HAP-1 (cell line): ENCODE results near the gene SSB.
"Not testable (repeated sequence)": the region's sequence is repeated elsewhere in the genome, so short reads cannot be mapped to it uniquely, and the experiment has no call there.

Experiments
- DNase-seq, 2 experiments: peaks; one replicate each; pipeline ENCODE4 v3.0.0-alpha.2; 2016 to 2020; ENCODE audit warnings: low spot score in 2 of 2
- H3K27me3 ChIP-seq: fragments of 250-450 bp; sonication (Bioruptor Pico); 2 replicates; pipeline ENCODE4 v1.5.1; 2020; ENCODE audit warnings: low read depth, mild to moderate bottlenecking, moderate library complexity
- H3K36me3 ChIP-seq: fragments of 250-450 bp; sonication (Bioruptor Pico); replicated peaks from 2 replicates; pipeline ENCODE4 v1.5.1; 2020; ENCODE audit warnings: mild to moderate bottlenecking
- H3K4me1 ChIP-seq: fragments of 250-450 bp; sonication (Bioruptor Pico); 2 replicates; pipeline ENCODE4 v1.5.1; 2020; ENCODE audit warnings: mild to moderate bottlenecking
- H3K4me3 ChIP-seq: fragments of 250-450 bp; sonication (Bioruptor Pico); 2 replicates; pipeline ENCODE4 v1.5.1; 2020; ENCODE audit warnings: mild to moderate bottlenecking, moderate library complexity
- H3K9me3 ChIP-seq: fragments of 250-450 bp; sonication (Bioruptor Pico); 2 replicates; pipeline ENCODE4 v1.5.1; 2020; ENCODE audit warnings: mild to moderate bottlenecking, moderate library complexity
- in situ Hi-C: fragments of 300-500 bp; cut with MboI; formaldehyde crosslinking; loops from 3 replicates; pipeline ENCODE4 v1.14.3; 2020; ENCODE audit warnings: low sequenced_read_pairs, inconsistent platforms, mixed read lengths

The SSB gene

GRCh38 chr2:169828141-169828811, 29.6 kb downstream of the SSB start:
- Histone ChIP-seq H3K9me3 (no peaks in the 10 kb centered on the region), H3K27me3 (no peaks in the 10 kb centered on the region), H3K4me3 (peak overlapping the region; percentile 76), H3K36me3 (peaks cover 6% of the 10 kb centered on the region), H3K4me1 (peaks cover 14% of the 10 kb centered on the region)
- DNase-seq = peak; percentile 77 to 79
- in situ Hi-C loops = loop anchor here (10.0 kb wide), 1 partner anchor 97 kb away; no protein-coding TSS in a partner anchor

- Histone ChIP-seq H3K4me3 (no peak overlapping the region), H3K9me3 (no peaks in the 10 kb centered on the region), H3K4me1 (no peaks in the 10 kb centered on the region; the same call in none of the 2 replicates), H3K27me3 (no peaks in the 10 kb centered on the region), H3K36me3 (peaks cover 6% of the 10 kb centered on the region)
- in situ Hi-C loops = no loop called here
- no peak for DNase-seq
These were observed 35.7 kb downstream of the SSB start for GRCh38 chr2:169834401-169834800.

GRCh38 chr2:169838743-169839489, 40.2 kb downstream of the SSB start:
- Histone ChIP-seq H3K27me3 (no peaks in the 10 kb centered on the region), H3K9me3 (no peaks in the 10 kb centered on the region), H3K4me3 (no peak overlapping the region), H3K4me1 (no peaks in the 10 kb centered on the region; the same call in none of the 2 replicates), H3K36me3 (no peaks in the 10 kb centered on the region; the same call in none of the 2 replicates)
- in situ Hi-C loops = no loop called here
- no peak for DNase-seq

GRCh38 chr2:169839954-169840746, 41.5 kb downstream of the SSB start:
- DNase-seq = no peak
- in situ Hi-C loops = no loop called here
- H3K27me3 ChIP-seq = no peaks in the 10 kb centered on the region
- no peaks in the 10 kb centered on the region; the same call in 1 of the 2 replicates for H3K4me1 ChIP-seq
- H3K9me3 ChIP-seq = no peaks in the 10 kb centered on the region
- H3K36me3 ChIP-seq = no peaks in the 10 kb centered on the region; the same call in none of the 2 replicates
- no peak overlapping the region for H3K4me3 ChIP-seq

- Histone ChIP-seq H3K4me3 (no peak overlapping the region), H3K36me3 (no peaks in the 10 kb centered on the region; the same call in none of the 2 replicates), H3K4me1 (no peaks in the 10 kb centered on the region; the same call in 1 of the 2 replicates), H3K9me3 (no peaks in the 10 kb centered on the region), H3K27me3 (no peaks in the 10 kb centered on the region)
- in situ Hi-C loops = no loop called here
- no peak for DNase-seq
These were observed 42.1 kb downstream of the SSB start for GRCh38 chr2:169840747-169841142.

- DNase-seq, H3K27me3 ChIP-seq, H3K4me1 ChIP-seq, H3K36me3 ChIP-seq, H3K4me3 ChIP-seq, in situ Hi-C loops, H3K9me3 ChIP-seq: not testable (repeated sequence)
These were observed 43.0 kb downstream of the SSB start for GRCh38 chr2:169841625-169842024.

- in situ Hi-C loops = no loop called here
- Histone ChIP-seq H3K36me3 (no peaks in the 10 kb centered on the region; the same call in 1 of the 2 replicates), H3K4me3 (no peak overlapping the region), H3K27me3 (no peaks in the 10 kb centered on the region), H3K9me3 (no peaks in the 10 kb centered on the region), H3K4me1 (peaks cover 3% of the 10 kb centered on the region)
- no peak for DNase-seq
These were observed 46.3 kb downstream of the SSB start for GRCh38 chr2:169845016-169845415.

GRCh38 chr2:169848959-169849693, 50.5 kb downstream of the SSB start:
- H3K4me1 ChIP-seq, H3K4me3 ChIP-seq, H3K27me3 ChIP-seq, H3K36me3 ChIP-seq, in situ Hi-C loops, H3K9me3 ChIP-seq, DNase-seq: not testable (repeated sequence)

- Histone ChIP-seq H3K27me3 (no peaks in the 10 kb centered on the region), H3K4me3 (no peak overlapping the region), H3K36me3 (no peaks in the 10 kb centered on the region; the same call in 1 of the 2 replicates), H3K9me3 (no peaks in the 10 kb centered on the region), H3K4me1 (peaks cover 3% of the 10 kb centered on the region; the same call in 1 of the 2 replicates)
- in situ Hi-C loops = no loop called here
- no peak for DNase-seq
These were observed 51.0 kb downstream of the SSB start for GRCh38 chr2:169849710-169850109.

GRCh38 chr2:169853041-169853668, 54.5 kb downstream of the SSB start:
- in situ Hi-C loops = no loop called here
- no peaks in the 10 kb centered on the region for H3K4me1 ChIP-seq
- no peak overlapping the region for H3K4me3 ChIP-seq
- H3K36me3 ChIP-seq = no peaks in the 10 kb centered on the region; the same call in 1 of the 2 replicates
- no peaks in the 10 kb centered on the region for H3K9me3 ChIP-seq
- no peaks in the 10 kb centered on the region for H3K27me3 ChIP-seq
- peak in 1 of 2 experiments; percentile 2 for DNase-seq

- H3K36me3 ChIP-seq, H3K27me3 ChIP-seq, H3K4me1 ChIP-seq, DNase-seq, in situ Hi-C loops, H3K9me3 ChIP-seq, H3K4me3 ChIP-seq: not testable (repeated sequence)
These were observed 56.9 kb downstream of the SSB start for GRCh38 chr2:169855281-169856258.

GRCh38 chr2:169859423-169859822, 60.8 kb downstream of the SSB start:
- no peak for DNase-seq
- in situ Hi-C loops = no loop called here
- Histone ChIP-seq H3K9me3 (no peaks in the 10 kb centered on the region), H3K36me3 (no peaks in the 10 kb centered on the region), H3K4me3 (no peak overlapping the region), H3K27me3 (no peaks in the 10 kb centered on the region), H3K4me1 (no peaks in the 10 kb centered on the region)
